Peyer's patch (tissue), 4 donors: ENCODE measurements around the gene ANKMY1. TPM values are rescaled to one million over a fixed set of nuclear protein-coding genes. Genes with fewer than 3 reads are reported as not detected.

ENCODE experiments used
- DNase-seq, 3 donors: peaks; one replicate each; pipeline ENCODE4 v3.0.0-alpha.2; 2017 to 2019
- H3K27ac ChIP-seq, 4 donors: fragments of 200-600 bp; sonication (generic); one replicate each; pipeline ENCODE4 v1.5.1; 2016 to 2019
- H3K27me3 ChIP-seq, 2 donors: fragments of 200-600 bp; sonication (generic); one replicate each; pipeline ENCODE4 v1.5.1; 2019
- H3K36me3 ChIP-seq, 3 donors: fragments of 200-600 bp; sonication (generic); one replicate each; pipeline ENCODE4 v1.5.1; 2016 to 2019
- H3K4me1 ChIP-seq, 4 donors: fragments of 200-600 bp; sonication (generic); one replicate each; pipeline ENCODE4 v1.5.1; 2016 to 2019
- H3K4me3 ChIP-seq, 4 donors: fragments of 200-600 bp; sonication (generic); 1 replicate in 3 of 4; 2 replicates in 1 of 4; pipeline ENCODE4 v1.5.1; 2016 to 2019; ENCODE audit warnings: mild to moderate bottlenecking in 1 of 4
- H3K9me3 ChIP-seq, 4 donors: fragments of 200-600 bp; sonication (generic); one replicate each; pipeline ENCODE4 v1.5.1; 2016 to 2019; ENCODE audit warnings: mild to moderate bottlenecking in 1 of 4
- CTCF ChIP-seq, 6 experiments: fragments of 450-650 bp in 4 of 6; fragments of 200-600 bp in 2 of 6; sonication (generic) in 1 of 6; IDR thresholded peaks; one replicate each; pipeline ENCODE4 v1.5.1; 2017 to 2019; ENCODE audit warnings: antibody characterized with exemption in 6 of 6, mild to moderate bottlenecking in 3 of 6, moderate library complexity in 1 of 6
- POLR2A ChIP-seq, 2 donors: fragments of 450-650 bp; IDR thresholded peaks; one replicate each; pipeline ENCODE4 v1.5.1; 2017; ENCODE audit warnings: antibody characterized with exemption in 2 of 2, mild to moderate bottlenecking in 2 of 2, moderate library complexity in 2 of 2
- total RNA-seq, 4 donors: library from RNA; depleted of rRNA; stranded (reverse); fragments of >200 nt; gene quantifications; one replicate each; pipeline ENCODE4 v1.1.0, GENCODE V29; 2016

The ANKMY1 gene
- total RNA-seq, 4 donors from 2014 or later: 27.8 to 89.1 (median 40.1) TPM

DNA sequence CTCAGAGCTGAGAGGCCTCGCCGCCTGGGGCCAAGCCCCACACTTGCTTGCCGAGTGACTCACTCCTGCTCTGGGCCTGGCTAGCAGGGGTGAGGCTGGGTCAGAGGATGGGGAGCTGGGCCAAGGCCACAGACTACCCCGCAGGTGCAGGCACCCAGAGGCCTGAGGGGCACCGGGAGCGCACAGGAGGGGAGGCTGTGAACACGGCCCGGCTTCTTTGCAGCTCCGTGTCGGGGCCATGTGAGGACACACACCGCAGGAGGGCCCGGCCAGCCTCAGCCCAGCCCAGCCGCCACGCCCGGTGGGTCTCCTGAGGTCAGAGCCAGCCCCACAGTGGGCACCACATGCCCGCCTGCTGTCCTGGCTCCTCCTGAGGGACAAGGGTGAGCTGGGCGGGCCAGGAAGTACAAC is 113.9 kb downstream of the ANKMY1 start:
- no peak overlapping the region for H3K27ac ChIP-seq
- DNase-seq: no peak
- no peak overlapping the region for H3K4me3 ChIP-seq
- H3K9me3 ChIP-seq: no peaks in the 10 kb centered on the region
- TF ChIP-seq CTCF (IDR thresholded peaks at IDR 0.05): no peak
- TF ChIP-seq POLR2A (IDR thresholded peaks at IDR 0.05): no peak
- H3K27me3 ChIP-seq: no peaks in the 10 kb centered on the region
- no peaks in the 10 kb centered on the region for H3K36me3 ChIP-seq
- H3K4me1 ChIP-seq: no peaks in the 10 kb centered on the region

DNA sequence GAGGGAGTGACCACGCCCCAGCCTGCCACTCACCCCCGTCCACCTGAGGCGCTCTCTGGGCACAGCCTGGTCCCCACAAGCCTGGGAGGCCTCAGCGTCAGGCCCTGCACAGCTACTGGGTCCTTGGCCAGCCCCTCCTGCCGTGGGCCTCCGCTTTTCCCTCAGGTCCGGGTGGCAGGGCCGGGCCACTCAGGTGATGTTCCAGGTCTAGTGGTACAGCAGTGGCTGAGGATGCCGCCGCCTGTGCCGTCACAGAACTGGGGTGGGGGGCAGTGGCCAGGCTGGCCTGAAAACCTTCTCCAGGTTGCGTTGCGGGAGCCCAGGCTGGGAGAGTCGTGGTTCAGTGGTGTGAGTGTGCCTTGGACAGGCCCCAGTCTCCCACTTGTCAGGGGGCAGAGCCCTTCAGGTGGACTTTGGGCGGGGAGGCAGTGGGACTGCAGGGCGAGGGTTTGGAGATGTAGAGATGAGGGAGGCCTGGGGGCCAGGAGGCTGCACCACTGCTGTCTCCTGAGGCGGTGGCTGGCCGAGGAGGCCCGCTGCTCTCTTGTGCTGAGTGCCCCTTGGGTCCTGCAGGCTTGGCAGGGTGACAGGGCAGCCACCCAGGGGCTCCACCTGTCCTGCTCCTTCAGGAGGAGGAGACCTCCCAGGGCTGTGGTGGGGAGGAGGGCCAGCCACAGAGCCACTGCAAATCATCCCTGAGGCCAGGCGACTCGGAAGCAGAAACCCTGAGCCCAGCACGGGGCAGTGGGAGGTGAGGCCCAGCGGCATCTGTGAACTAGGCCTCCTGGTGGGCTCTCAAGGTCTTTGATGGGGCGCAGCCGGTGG is 114.7 kb downstream of the ANKMY1 start:
- H3K36me3 ChIP-seq: no peaks in the 10 kb centered on the region

GRCh38 chr2:240441993-240442411 is 115.8 kb downstream of the ANKMY1 start:
- H3K4me3 ChIP-seq: no peak overlapping the region
- H3K4me1 ChIP-seq: peaks cover 0 to 12% (median 0%) of the 10 kb centered on the region in 4 donors
- H3K27ac ChIP-seq: no peak overlapping the region
- TF ChIP-seq POLR2A (IDR thresholded peaks at IDR 0.05): no peak
- TF ChIP-seq CTCF (IDR thresholded peaks at IDR 0.05): no peak
- no peaks in the 10 kb centered on the region for H3K36me3 ChIP-seq
- H3K9me3 ChIP-seq: no peaks in the 10 kb centered on the region
- DNase-seq: no peak
- no peaks in the 10 kb centered on the region for H3K27me3 ChIP-seq

More for the DNA sequence above, 114.7 kb downstream of the ANKMY1 start:
- Histone ChIP-seq H3K4me1 (peaks cover 0 to 1% (median 0%) of the 10 kb centered on the region in 4 donors), H3K27me3 (no peaks in the 10 kb centered on the region), H3K27ac (no peak overlapping the region), H3K9me3 (no peaks in the 10 kb centered on the region), H3K4me3 (no peak overlapping the region)
- no peak for TF ChIP-seq POLR2A (IDR thresholded peaks at IDR 0.05)
- no peak for DNase-seq

DNA sequence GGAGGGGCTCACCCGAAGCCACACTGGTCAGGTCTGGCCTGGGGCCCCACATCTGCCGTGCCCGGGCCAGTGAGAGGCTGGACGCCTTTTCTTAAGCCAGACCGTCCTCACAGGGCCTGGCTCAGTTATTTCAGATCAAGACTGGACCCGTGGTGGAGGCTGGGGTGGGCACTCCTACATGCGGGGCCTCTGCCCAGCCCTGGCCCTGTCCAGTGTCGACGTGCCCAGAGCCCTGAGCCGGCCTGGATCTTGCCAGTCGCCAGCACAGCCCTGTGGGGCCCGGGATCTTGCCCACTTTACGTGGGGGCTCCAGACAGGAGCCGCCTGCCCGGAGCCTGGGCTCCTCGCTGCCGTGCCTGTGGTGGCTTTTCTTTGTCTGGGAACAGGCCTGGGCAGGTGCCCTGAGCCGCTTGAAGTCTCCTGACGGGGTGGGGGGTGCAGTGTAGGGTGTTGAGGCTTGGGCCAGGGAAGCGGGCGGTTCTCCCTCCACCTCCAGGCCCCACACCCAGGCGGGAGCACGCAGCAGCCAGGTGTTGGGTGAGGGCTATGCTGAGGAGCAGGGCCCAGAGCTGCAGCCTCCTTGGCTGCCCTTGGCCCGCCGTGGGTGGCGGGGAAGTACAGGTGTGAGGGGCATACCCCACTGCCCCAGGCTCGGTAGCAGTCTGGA is 116.3 kb downstream of the ANKMY1 start:
- no peak overlapping the region for H3K27ac ChIP-seq
- no peak overlapping the region for H3K4me3 ChIP-seq
- H3K27me3 ChIP-seq: peaks cover 0 to 4% of the 10 kb centered on the region in 2 donors
- no peak for TF ChIP-seq POLR2A (IDR thresholded peaks at IDR 0.05)
- no peak for TF ChIP-seq CTCF (IDR thresholded peaks at IDR 0.05)
- H3K4me1 ChIP-seq: peaks cover 2 to 18% (median 3%) of the 10 kb centered on the region in 4 donors
- H3K36me3 ChIP-seq: no peaks in the 10 kb centered on the region
- H3K9me3 ChIP-seq: no peaks in the 10 kb centered on the region
- no peak for DNase-seq

DNA sequence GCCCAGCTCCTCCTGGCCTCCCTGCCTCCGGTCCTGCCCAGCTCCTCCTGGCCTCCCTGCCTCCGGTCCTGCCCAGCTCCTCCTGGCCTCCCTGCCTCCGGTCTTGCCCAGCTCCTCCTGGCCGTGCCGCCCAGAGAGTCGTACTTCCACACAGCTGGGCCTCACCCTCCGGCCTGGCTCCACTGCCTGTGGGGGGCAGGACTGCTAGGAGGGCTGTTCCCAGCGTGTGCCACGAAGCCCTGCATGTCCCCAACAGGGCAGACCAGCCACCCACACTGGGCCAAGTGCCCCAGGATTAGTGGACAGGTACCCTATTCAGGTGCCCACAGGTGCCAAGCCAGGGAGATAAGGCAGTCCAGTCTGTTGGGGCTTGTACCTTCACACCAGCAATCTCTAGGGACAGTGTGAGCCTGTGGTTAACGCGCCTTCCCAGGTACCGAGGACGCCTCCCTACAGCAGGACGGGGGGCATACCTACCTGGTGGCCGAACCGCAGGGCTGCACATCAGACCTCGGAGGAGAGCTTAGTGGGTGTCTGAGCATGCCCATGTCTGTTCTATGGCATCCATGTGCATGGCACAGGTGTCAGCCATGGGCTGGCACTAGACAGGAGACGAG is 117.0 kb downstream of the ANKMY1 start:
- Histone ChIP-seq H3K4me3 (no peak overlapping the region), H3K36me3 (no peaks in the 10 kb centered on the region), H3K4me1 (peaks cover 3 to 23% (median 6%) of the 10 kb centered on the region in 4 donors), H3K27me3 (peaks cover 0 to 7% of the 10 kb centered on the region in 2 donors), H3K9me3 (no peaks in the 10 kb centered on the region), H3K27ac (no peak overlapping the region)
- TF ChIP-seq CTCF (IDR thresholded peaks at IDR 0.05) (no peak), POLR2A (IDR thresholded peaks at IDR 0.05) (no peak)
- DNase-seq: no peak
